Kidney (tissue), 14 donors: Measurements from ENCODE around the gene TCF3. TPM values are rescaled to one million over a fixed set of nuclear protein-coding genes. Genes with fewer than 3 reads are reported as not detected.
A peak's percentile ranks its signal among the peaks of the same experiment; 100 is the strongest.
"Not testable (repeated sequence)": the region's sequence is repeated elsewhere in the genome, so short reads cannot be mapped to it uniquely, and the experiment has no call there.

Source experiments
- DNase-seq, 5 donors: peaks; one replicate each; pipeline ENCODE4 v3.0.0-alpha.2; 2013 to 2020
- FAIRE-seq: peaks from 2 replicates; lab custom pipeline; 2012; peaks lifted over from hg19 to GRCh38; lab: Jason Lieb, UNC
- H3K27ac ChIP-seq, 2 donors: one replicate each; pipeline ENCODE4 v1.7.0; 2013; ENCODE audit warnings: low read depth in 2 of 2, low read length in 2 of 2, inconsistent platforms in 1 of 2
- H3K27me3 ChIP-seq: one replicate; pipeline ENCODE4 v1.7.1; 2013; ENCODE audit warnings: low read length, inconsistent platforms; ENCODE audit not compliant: control insufficient read depth, insufficient read depth
- H3K36me3 ChIP-seq, 3 donors: one replicate each; pipeline versions ENCODE4 v1.7.0 to v1.7.1; 2013; ENCODE audit warnings: low read length in 3 of 3, control low read depth in 1 of 3, inconsistent platforms in 1 of 3; ENCODE audit not compliant: insufficient read depth in 3 of 3, control insufficient read depth in 2 of 3
- H3K4me1 ChIP-seq, 3 donors: one replicate each; pipeline versions ENCODE4 v1.7.0 to v1.7.1; 2013; ENCODE audit warnings: low read length in 3 of 3, inconsistent platforms in 1 of 3, low read depth in 1 of 3; ENCODE audit not compliant: control insufficient read depth in 2 of 3, insufficient read depth in 2 of 3
- H3K4me3 ChIP-seq, 3 donors: one replicate each; pipeline versions ENCODE4 v1.7.0 to v1.8.1; 2013; ENCODE audit warnings: low read length in 3 of 3, control low read depth in 1 of 3, inconsistent platforms in 1 of 3
- H3K9ac ChIP-seq, 3 donors: one replicate each; pipeline versions ENCODE4 v1.7.0 to v1.7.1; 2013; ENCODE audit warnings: low read length in 3 of 3, control low read depth in 1 of 3, inconsistent platforms in 1 of 3
- H3K9me3 ChIP-seq, 3 donors: one replicate each; pipeline versions ENCODE4 v1.7.0 to v1.7.1; 2013; ENCODE audit warnings: low read length in 3 of 3, control low read depth in 1 of 3, inconsistent platforms in 1 of 3; ENCODE audit not compliant: control insufficient read depth in 2 of 3, insufficient read depth in 1 of 3
- CTCF ChIP-seq: IDR thresholded peaks from 3 replicates; pipeline ENCODE4 v1.5.1; 2012; ENCODE audit warnings: mild to moderate bottlenecking, moderate library complexity, borderline replicate concordance; ENCODE audit not compliant: insufficient read depth; ENCODE audit errors: extremely low read depth
- intact Hi-C: fragments of 100-400 bp; cut with DNase I; formaldehyde crosslinking; loops from one replicate; pipeline ENCODE4 v1.11.1; 2022
- polyA plus RNA-seq: library from polyadenylated mRNA; stranded (reverse); fragments of 350-450 nt; fragmentation: Illumina TruSeq; extraction: RNeasy Lipid Tissue Mini Kit (QIAGEN cat#74804); gene quantifications from one replicate; pipeline ENCODE4 v1.2.3, GENCODE V29; 2014; ENCODE audit warnings: low read depth, low replicate concordance; ENCODE audit not compliant: insufficient read depth
- total RNA-seq: library from RNA; stranded (reverse); fragmentation: NEBNext Ultra II Directional; extraction: Animal tissue kit (Norgen Biotek cat#: 25700); gene quantifications from one replicate; pipeline ENCODE4 v1.2.1, GENCODE V29; 2021
- donor health status: control.
- donor health status: control.
- donor health status: control.
- donor health status: control.
- donor health status: control.
- donor health status: DM: yes; HTN: yes; CAD: no.
- donor health status: Normal renal cell carcinoma (clear cell type).

Gene TCF3
- total and polyA plus RNA-seq, 2 donors from 2014 or later = 20.3 to 50.2 TPM

- H3K9ac ChIP-seq = no peak overlapping the region
- H3K4me1 ChIP-seq = peaks cover 0 to 3% (median 2%) of the 10 kb centered on the region in 3 donors
- TF ChIP-seq CTCF = no peak
- FAIRE-seq (no peak), DNase-seq (no peak)
- no peaks in the 10 kb centered on the region for H3K9me3 ChIP-seq
- intact Hi-C loops = no loop called here
- no peaks in the 10 kb centered on the region for H3K36me3 ChIP-seq
- peaks cover 19% of the 10 kb centered on the region for H3K27me3 ChIP-seq
- no peak overlapping the region for H3K27ac ChIP-seq
- peak overlapping the region in 1 of 3 donors; percentile 4 for H3K4me3 ChIP-seq
These were observed 15.7 kb upstream of the TCF3 start for GRCh38 chr19:1668048-1668485.

- H3K27ac ChIP-seq = no peak overlapping the region
- no peak for FAIRE-seq
- DNase-seq = peak in 2 of 5 donors; percentile 44 to 78
- H3K4me1 ChIP-seq = peaks cover 0 to 3% (median 2%) of the 10 kb centered on the region in 3 donors
- H3K4me3 ChIP-seq = no peak overlapping the region
- intact Hi-C loops = no loop called here
- no peak overlapping the region for H3K9ac ChIP-seq
- peaks cover 8% of the 10 kb centered on the region for H3K27me3 ChIP-seq
- no peak for TF ChIP-seq CTCF
- H3K9me3 ChIP-seq = no peaks in the 10 kb centered on the region
- no peaks in the 10 kb centered on the region for H3K36me3 ChIP-seq
These were observed 13.2 kb upstream of the TCF3 start for GRCh38 chr19:1665565-1666047.

- Histone ChIP-seq H3K36me3 (no peaks in the 10 kb centered on the region), H3K9me3 (no peaks in the 10 kb centered on the region), H3K4me3 (no peak overlapping the region), H3K27ac (no peak overlapping the region), H3K27me3 (peaks cover 6% of the 10 kb centered on the region), H3K9ac (no peak overlapping the region), H3K4me1 (peaks cover 0 to 3% (median 2%) of the 10 kb centered on the region in 3 donors)
- no peak for TF ChIP-seq CTCF
- DNase-seq (no peak), FAIRE-seq (no peak)
- intact Hi-C loops = no loop called here
These were observed 11.4 kb upstream of the TCF3 start for GRCh38 chr19:1663852-1664251.

GRCh38 chr19:1663227-1663626 is 10.8 kb upstream of the TCF3 start:
- DNase-seq, H3K9me3 ChIP-seq, intact Hi-C loops, FAIRE-seq, H3K4me3 ChIP-seq, H3K27me3 ChIP-seq, H3K36me3 ChIP-seq, H3K4me1 ChIP-seq, H3K9ac ChIP-seq, H3K27ac ChIP-seq: not testable (repeated sequence)
